GM21515 (cell line): Measurements from ENCODE around the gene OR2A42.
"Not testable (repeated sequence)": the region's sequence is repeated elsewhere in the genome, so short reads cannot be mapped to it uniquely, and the experiment has no call there.

Source experiments
- ATAC-seq: cut with Tn5 transposase; IDR thresholded peaks from one replicate; pipeline ENCODE4 v1.9.1; 2021; ENCODE audit not compliant: unreplicated experiment

Gene OR2A42

GRCh38 chr7:144226866-144227265 is 12.5 kb downstream of the OR2A42 start:
- ATAC-seq = not testable (repeated sequence)

- not testable (repeated sequence) for ATAC-seq
These were observed 15.7 kb downstream of the OR2A42 start for GRCh38 chr7:144223675-144224074.

- ATAC-seq = not testable (repeated sequence)
These were observed 18.9 kb downstream of the OR2A42 start for GRCh38 chr7:144220531-144220930.

- peak; percentile 51 for ATAC-seq
These were observed 20.3 kb downstream of the OR2A42 start for GRCh38 chr7:144219149-144219548.

GRCh38 chr7:144218581-144218980 is 20.8 kb downstream of the OR2A42 start:
- ATAC-seq = not testable (repeated sequence)

GRCh38 chr7:144217200-144217599 is 22.2 kb downstream of the OR2A42 start:
- ATAC-seq = not testable (repeated sequence)

GRCh38 chr7:144205306-144205705 is 34.1 kb downstream of the OR2A42 start:
- ATAC-seq = not testable (repeated sequence)

- ATAC-seq = not testable (repeated sequence)
These were observed 36.3 kb downstream of the OR2A42 start for GRCh38 chr7:144203086-144203485.

GRCh38 chr7:144201978-144202377 is 37.4 kb downstream of the OR2A42 start:
- ATAC-seq = not testable (repeated sequence)

- ATAC-seq = not testable (repeated sequence)
These were observed 40.5 kb downstream of the OR2A42 start for GRCh38 chr7:144198934-144199333.

GRCh38 chr7:144195212-144195872 is 44.1 kb downstream of the OR2A42 start, which contains the start of gene ARHGEF35:
TSS of gene ARHGEF35 (minus strand) at chr7:144195833. CDS start at chr7:144188383, 7,450 bp downstream.
- ATAC-seq = peak; percentile 49

- ATAC-seq = not testable (repeated sequence)
These were observed 45.0 kb downstream of the OR2A42 start for GRCh38 chr7:144194453-144194852.

- not testable (repeated sequence) for ATAC-seq
These were observed 45.6 kb downstream of the OR2A42 start for GRCh38 chr7:144193782-144194181.

- not testable (repeated sequence) for ATAC-seq
These were observed 50.7 kb downstream of the OR2A42 start for GRCh38 chr7:144188578-144189171.

- ATAC-seq = not testable (repeated sequence)
These were observed 51.6 kb downstream of the OR2A42 start for GRCh38 chr7:144187848-144188247.

- ATAC-seq = not testable (repeated sequence)
These were observed 56.2 kb downstream of the OR2A42 start, which contains the start of gene CTAGE4 for GRCh38 chr7:144183166-144183565. TSS of gene CTAGE4 (plus strand) at chr7:144183466. CDS start at chr7:144183504, 38 bp downstream.

- not testable (repeated sequence) for ATAC-seq
These were observed 60.3 kb downstream of the OR2A42 start for GRCh38 chr7:144179165-144179479.

- ATAC-seq = peak; percentile 98
These were observed 60.8 kb downstream of the OR2A42 start for GRCh38 chr7:144178380-144179164.
